Occipital lobe (tissue), 2 donors: Measurements from ENCODE around the gene CCDC88A. TPM values are rescaled to one million over a fixed set of nuclear protein-coding genes. Genes with fewer than 3 reads are reported as not detected.
"Not testable (repeated sequence)": the region's sequence is repeated elsewhere in the genome, so short reads cannot be mapped to it uniquely, and the experiment has no call there.

Experiments used
- DNase-seq: peaks from one replicate; lab custom pipeline; 2025; lab: John Stamatoyannopoulos, UW
- total RNA-seq: library from RNA; depleted of rRNA; stranded (reverse); fragments of >200 nt; gene quantifications from one replicate; pipeline ENCODE4 v1.2.3, GENCODE V29; 2014

CCDC88A gene
- total RNA-seq, 1 donor from 2014 or later, result 388 TPM

GRCh38 chr2:55391155-55391554 is 28.5 kb downstream of the CCDC88A start:
- DNase-seq, result no peak

GRCh38 chr2:55385516-55385915 is 34.1 kb downstream of the CCDC88A start:
- DNase-seq, result not testable (repeated sequence)

- DNase-seq, result no peak
Observed at GRCh38 chr2:55384786-55385185, 34.9 kb downstream of the CCDC88A start.

GRCh38 chr2:55371376-55371775 is 48.3 kb downstream of the CCDC88A start:
- no peak for DNase-seq

- no peak for DNase-seq
Observed at GRCh38 chr2:55370208-55370607, 49.4 kb downstream of the CCDC88A start.

- DNase-seq, result no peak
Observed at GRCh38 chr2:55365303-55365702, 54.4 kb downstream of the CCDC88A start.

- DNase-seq, result peak; percentile 75
Observed at GRCh38 chr2:55364189-55365055, 55.2 kb downstream of the CCDC88A start.

GRCh38 chr2:55363636-55364035 is 56.0 kb downstream of the CCDC88A start:
- DNase-seq, result no peak

GRCh38 chr2:55361465-55362189 is 58.0 kb downstream of the CCDC88A start:
- no peak for DNase-seq

GRCh38 chr2:55358451-55358850 is 61.2 kb downstream of the CCDC88A start:
- no peak for DNase-seq

- DNase-seq, result no peak
Observed at GRCh38 chr2:55357927-55358326, 61.7 kb downstream of the CCDC88A start.

- no peak for DNase-seq
Observed at GRCh38 chr2:55357164-55357563, 62.5 kb downstream of the CCDC88A start.

GRCh38 chr2:55356136-55356535 is 63.5 kb downstream of the CCDC88A start:
- DNase-seq, result not testable (repeated sequence)

GRCh38 chr2:55355451-55355850 is 64.2 kb downstream of the CCDC88A start:
- DNase-seq, result no peak

- no peak for DNase-seq
Observed at GRCh38 chr2:55351672-55352071, 68.0 kb downstream of the CCDC88A start.

GRCh38 chr2:55345064-55345463 is 74.6 kb downstream of the CCDC88A start:
- no peak for DNase-seq

GRCh38 chr2:55338268-55338667 is 81.4 kb downstream of the CCDC88A start:
- no peak for DNase-seq

- DNase-seq, result no peak
Observed at GRCh38 chr2:55334728-55335127, 84.9 kb downstream of the CCDC88A start.

GRCh38 chr2:55330541-55331297 is 88.9 kb downstream of the CCDC88A start:
- DNase-seq, result no peak

GRCh38 chr2:55327470-55328230 is 92.0 kb downstream of the CCDC88A start:
- DNase-seq, result no peak

- no peak for DNase-seq
Observed at GRCh38 chr2:55314985-55315384, 104.7 kb downstream of the CCDC88A start.
